Brain pericyte (primary cell): ENCODE results near the gene RBM24.

Experiments
- DNase-seq: peaks from one replicate; pipeline ENCODE4 v3.0.0-alpha.2; 2012; ENCODE audit warnings: low read depth, low spot score

RBM24 gene

GRCh38 chr6:17281100-17281496 lies at the start of gene RBM24:
Gene RBM24 (plus strand): TSS chr6:17281361. CDS start chr6:17281582, 221 bp downstream.
- no peak for DNase-seq

- DNase-seq = no peak
Measured at GRCh38 chr6:17233531-17233930, 47.6 kb upstream of the RBM24 start.

GRCh38 chr6:17237246-17237645 lies 43.9 kb upstream of the RBM24 start:
- DNase-seq = no peak

GRCh38 chr6:17239260-17239659 lies 41.9 kb upstream of the RBM24 start:
- no peak for DNase-seq

DNA sequence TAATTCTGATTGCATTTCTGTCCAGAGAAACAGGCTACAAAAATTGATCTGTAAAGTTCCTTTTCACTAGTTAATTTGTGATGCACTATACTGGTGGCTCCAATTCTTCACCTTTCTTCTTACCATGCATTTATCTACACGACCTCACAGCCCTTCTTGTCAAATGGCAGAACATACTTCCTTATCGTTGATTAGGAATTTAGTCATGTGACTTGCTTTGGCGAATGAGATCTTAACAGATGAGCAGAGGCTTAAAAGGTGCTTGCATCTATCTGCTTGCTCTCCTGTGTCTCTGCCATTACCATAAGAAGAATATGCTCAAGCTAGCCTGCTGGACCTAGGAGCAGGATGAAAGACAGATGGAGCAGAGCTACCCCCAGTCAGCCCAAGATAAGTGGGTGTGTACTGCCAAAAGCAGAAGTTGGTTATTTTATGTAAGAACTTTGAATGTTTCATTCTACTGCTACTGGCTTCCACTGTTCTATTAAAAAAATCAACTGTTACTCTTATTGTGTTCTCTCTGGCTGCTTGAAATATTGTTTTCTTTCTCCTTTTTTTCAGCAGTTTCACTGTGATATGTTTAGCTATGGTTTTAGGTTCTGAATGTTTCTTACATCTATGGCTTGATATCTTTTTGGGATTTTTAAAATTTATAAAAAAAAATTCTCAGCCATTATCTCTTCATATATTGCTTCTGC lies 40.2 kb upstream of the RBM24 start:
- DNase-seq = no peak

DNA sequence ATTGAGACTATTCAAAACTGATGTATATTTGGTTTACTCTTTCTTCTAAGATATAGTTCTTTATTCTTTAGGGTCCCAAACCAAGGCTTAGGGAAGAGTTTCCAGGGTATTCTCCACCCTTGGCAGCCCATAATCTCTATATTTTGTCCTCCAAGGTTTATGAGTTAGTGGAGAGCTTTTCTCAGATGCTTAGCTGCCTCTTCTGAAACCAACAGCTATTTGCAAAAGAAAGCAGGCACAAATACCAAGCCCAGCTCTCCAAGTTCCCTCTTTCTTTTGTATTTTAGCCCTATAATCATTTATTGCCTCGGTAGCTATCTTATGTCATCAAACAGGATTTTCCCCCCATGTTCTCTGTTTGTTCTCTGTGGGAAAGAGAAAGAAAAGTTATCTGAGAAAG lies 39.1 kb upstream of the RBM24 start:
- no peak for DNase-seq

DNA sequence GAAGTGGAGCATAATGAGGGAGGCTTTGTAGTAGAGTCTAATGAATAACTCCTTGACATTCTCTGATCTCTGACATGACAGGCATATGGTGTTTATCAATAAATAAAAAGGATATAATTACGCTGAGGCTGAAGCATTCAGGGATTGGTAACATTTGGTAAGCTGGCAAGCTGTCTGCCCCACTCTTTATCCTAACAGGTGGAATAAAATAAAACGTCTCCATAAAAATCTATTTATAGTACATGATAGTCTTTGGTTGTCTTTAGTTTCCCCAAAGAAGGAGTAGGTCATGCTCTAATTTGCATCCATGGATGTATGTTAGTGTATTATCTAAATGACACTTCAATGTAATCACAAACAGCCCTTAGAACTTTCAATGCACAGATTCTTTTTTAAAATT lies 30.9 kb upstream of the RBM24 start:
- no peak for DNase-seq

DNA sequence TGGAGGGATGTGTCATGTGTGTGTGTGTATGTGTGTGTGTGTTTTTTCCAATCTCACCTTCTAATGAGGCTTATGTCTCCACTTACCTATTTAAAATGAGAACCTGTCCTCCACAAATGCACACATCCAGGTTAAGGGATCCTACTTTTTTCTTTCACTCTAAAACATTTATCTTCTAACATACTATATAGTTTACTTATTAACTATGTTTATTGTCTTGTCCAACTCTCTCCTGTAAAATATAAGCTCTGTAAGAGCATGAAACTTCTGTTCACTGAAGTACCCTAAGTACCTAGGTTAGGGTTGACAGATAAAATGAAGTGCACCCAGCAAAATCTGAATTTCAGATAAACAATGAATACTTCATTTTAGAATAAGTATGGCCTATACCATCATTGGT lies 29.2 kb upstream of the RBM24 start:
- no peak for DNase-seq

GRCh38 chr6:17258749-17259148 lies 22.4 kb upstream of the RBM24 start:
- DNase-seq = no peak

- no peak for DNase-seq
Measured at GRCh38 chr6:17265570-17265969, 15.6 kb upstream of the RBM24 start.

- no peak for DNase-seq
Measured at GRCh38 chr6:17267566-17267965, 13.6 kb upstream of the RBM24 start.

GRCh38 chr6:17268114-17268513 lies 13.0 kb upstream of the RBM24 start:
- DNase-seq = no peak

DNA sequence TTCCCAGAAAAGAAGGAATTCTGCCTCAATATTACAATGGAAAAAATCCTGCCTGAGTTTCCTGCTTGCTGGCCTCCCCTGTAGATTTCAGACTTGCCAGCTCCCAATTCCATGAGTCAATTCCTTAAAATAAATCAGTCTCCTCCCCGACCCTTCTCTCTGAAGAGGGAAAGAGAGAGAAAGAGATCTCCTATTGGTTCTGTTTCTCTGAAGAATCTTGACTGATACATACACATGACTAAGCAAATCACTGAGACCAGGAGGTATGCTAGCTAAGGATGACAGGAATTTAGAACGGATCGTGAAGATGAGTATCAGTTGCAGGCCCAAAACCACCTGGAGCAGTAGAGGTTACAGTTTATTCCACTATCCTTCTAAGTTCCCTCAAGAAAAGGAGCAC lies 11.3 kb upstream of the RBM24 start:
- DNase-seq = no peak

DNA sequence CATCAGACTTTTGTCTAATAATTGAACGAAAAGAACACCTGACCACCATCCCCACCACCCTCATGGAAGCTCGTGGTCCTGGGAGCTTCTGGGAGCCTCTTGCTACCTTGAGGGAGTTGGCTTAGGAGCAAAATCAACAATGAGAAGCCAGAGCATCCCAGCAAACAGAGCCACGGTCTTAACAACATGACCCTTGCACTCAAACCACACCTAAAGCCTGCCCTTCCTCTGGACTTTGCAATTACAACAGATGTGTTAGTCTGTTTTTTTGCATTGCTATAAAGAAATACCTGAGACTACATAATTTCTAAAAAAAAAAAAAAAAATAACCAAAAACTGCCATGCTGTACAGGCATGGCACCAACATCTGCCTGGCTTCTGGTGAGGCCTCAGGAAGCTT lies 9.5 kb upstream of the RBM24 start:
- DNase-seq = no peak

- no peak for DNase-seq
Measured at GRCh38 chr6:17276766-17277165, 4.4 kb upstream of the RBM24 start.

DNA sequence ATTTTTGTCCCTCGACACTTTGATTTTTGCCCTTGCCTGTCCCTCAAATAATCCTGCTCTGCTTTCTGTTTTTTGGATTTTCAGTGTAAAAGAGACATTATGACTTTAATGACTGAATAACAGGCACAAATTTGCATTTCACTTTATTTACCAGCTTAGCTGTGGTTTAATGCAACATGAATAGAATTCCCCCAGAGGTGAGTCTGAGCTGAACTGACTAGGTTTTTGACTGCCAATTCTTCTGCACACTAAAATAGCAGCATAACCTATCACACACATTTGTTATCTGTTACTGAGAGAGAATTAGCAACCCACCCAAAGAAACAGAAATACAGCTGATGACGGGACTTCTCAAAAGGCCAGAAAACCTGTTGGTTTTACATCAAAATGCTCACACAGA lies 3.9 kb upstream of the RBM24 start:
- DNase-seq = no peak

DNA sequence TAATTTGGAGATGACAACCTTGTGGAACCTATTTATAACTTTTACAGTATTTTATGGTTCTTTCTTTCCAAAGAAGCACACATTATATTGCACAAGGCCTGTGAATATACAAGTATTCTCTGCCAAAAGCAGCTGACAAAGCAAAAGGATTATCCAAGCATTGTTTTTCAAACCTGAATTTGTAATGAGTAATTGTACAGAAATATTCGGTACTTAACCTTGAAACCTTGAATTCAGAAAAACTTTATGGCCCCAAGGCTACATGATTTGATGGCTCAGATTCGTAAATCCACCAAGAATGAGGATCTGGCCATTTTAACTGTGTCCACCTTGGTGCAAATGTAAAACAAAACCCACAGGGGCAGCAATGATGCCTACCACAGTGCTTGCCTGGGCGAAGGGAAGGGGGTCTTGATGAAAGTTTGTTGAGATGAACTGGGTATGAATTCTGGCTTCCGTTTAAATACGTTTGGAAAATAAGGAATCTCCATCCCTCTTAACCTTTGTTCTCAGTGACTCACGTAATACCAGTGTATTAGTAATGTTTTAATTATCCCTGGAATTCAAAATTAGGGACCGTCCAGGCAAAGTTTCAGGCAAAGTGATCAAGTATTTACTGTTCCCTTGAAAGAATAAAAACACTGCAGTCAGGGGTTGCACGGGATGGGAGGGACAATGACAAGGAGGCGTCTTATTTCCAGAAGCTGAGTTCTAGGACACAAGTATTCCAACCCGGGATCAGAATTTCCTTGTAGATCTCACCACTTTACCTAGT lies 2.7 kb upstream of the RBM24 start:
- no peak for DNase-seq

DNA sequence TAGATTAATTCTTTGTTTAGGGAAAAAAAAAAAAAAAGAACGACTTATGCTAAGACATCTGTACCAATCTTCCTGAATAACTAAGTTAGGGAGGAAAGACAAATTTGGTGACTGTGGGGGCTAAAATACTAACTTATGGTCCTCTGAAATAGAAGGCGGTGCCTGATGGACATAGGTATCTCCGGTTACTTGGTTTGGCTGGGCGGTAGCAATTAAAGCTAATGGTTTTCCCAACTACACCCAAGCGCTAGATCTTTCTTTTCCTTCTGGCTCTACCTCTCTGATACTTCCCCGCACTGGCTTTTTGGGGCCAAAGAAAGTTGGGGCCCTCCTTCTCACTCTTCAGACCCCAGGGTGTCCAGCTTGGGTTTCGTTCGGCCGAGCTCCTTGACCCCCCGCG lies 1.0 kb upstream of the RBM24 start:
- DNase-seq = no peak

DNA sequence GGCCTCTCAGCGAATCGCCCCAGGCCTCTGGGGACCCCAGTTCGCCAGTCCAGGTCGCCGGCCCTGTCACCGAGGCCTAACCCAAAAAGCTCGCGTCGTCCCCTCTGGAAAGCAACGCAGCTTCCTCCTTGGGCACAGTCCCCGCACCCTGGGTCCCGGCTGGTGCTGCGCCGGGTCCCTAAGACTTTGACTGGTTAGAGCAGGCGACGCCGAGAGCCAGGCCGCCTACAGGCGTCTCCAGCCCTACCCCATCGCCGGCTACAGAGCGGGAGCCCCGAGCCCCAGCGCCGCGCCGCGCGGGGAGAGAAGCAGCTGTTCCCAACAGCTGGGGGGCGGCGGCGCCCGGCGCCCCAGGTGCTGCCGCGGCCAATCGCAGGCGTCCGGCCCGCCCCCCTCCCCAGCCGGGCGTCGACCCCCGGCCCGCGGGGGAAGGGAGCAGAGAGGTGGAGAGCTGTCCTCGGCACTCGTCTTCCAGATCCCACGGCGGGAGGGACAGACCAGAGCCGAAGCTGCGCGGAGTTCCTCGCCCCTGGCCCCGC lies 540 bp upstream of the RBM24 start:
- no peak for DNase-seq

DNA sequence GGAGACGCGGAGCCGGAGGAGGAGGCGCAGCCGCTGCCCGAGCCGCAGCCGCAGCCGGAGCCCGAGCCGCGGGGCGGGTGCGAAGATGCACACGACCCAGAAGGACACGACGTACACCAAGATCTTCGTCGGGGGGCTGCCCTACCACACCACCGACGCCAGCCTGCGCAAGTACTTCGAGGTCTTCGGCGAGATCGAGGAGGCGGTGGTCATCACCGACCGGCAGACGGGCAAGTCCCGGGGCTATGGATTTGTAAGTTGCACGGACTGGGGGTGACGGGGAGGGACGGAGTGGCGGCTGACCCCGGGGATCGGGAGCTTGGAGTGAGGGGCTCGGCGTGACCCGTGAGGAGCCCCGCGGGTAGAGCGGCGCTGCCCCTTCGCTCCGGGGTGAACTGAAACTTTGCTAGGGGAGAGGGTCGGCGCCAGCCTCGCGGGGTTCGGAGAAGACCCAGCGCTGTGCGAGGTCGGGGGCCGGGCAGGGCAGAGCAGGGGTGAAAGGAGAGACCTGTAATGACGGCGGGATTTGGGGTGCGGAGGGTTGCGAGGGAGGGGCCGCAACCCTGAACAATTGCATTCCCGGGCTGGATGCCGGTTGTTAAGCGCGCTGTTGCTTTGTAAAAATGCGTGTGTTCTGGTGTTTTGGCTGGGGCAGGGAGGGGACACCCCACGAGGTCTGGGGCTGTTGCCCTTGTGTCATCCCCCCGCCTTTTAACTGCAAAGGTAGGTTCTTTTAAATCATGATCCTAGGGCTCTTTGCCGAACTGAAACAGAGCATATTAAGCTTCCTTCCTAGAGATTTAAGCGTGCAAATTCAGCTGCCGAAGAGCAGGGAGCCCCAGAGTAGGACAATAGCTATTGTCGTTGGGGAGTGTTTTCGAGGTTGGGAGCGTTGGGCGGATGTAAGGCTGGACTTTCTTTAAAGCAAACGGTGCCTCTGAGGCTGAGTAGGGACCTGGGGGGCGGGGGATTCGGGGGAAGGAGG lies 628 bp downstream of the RBM24 start:
- no peak for DNase-seq

- DNase-seq = no peak
Measured at GRCh38 chr6:17283074-17283473, 1.9 kb downstream of the RBM24 start.

DNA sequence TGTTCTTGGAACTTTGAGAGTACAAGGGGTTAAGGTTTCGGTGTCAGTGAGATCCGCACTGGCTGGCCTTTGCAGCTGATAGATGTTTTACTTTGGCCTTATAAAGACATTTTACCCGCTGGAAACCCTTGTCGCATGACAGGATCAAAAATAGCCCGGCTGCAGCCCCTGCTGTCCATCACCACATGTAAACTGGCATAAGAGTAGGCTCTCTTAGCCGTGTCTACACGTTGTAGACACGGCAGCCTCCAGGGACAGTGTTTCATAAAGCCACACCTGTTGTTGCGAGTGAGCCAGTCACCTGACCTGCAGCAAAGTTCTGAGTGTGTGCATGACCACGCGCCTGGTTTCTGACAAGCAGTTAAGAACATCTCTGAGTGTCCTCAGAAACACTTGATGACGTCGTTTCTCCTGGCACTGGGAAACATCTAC lies 8.5 kb downstream of the RBM24 start:
- DNase-seq = no peak
